GM18519 (cell line): Measurements from ENCODE around the gene FZD8.

Source experiments
- ATAC-seq: cut with Tn5 transposase; IDR thresholded peaks from one replicate; pipeline ENCODE4 v1.9.1; 2021; ENCODE audit warnings: mild to moderate bottlenecking, moderate library complexity; ENCODE audit not compliant: unreplicated experiment, low FRiP score

Gene FZD8

DNA sequence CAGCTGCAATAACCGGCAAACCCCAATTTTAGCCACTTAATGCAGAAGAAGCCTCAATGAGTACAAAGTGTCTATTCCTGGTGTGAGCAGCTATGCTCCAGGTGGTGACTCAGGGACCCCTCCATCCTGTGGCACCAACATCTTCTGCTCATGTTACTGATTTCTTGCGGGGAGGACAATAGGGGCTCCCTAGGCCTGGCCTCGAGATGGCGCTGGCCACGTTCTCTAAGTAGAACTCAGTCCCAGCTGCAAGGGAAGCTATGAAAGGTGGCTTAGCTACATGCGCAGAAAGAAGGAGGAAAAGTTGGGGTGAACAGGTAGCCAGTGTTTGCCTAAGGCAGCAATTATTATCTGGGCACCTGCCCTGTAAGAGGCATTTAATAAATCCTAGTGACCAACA, 30.3 kb downstream of the FZD8 start:
- no peak for ATAC-seq

DNA sequence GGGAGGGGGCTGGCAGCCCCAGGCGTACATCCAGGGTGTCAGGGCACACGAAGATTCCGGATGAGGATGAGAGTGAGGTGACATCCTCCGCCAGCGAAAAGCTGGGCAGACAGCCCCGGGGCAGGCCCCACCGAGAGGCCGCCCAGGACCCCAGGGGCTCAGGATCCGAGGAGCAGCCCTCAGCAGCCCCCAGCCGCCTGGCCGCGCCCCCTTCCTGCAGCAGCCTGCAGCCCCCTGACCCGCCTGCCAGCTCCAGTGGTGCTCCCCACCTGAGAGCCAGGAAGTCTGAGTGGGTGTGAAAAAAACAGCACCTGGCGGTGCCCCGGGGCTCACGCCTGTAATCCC, 33.8 kb downstream of the FZD8 start:
- no peak for ATAC-seq

- no peak for ATAC-seq
Measured at GRCh38 chr10:35607475-35608327, 34.4 kb downstream of the FZD8 start.

GRCh38 chr10:35606430-35606829, 35.7 kb downstream of the FZD8 start:
- no peak for ATAC-seq

DNA sequence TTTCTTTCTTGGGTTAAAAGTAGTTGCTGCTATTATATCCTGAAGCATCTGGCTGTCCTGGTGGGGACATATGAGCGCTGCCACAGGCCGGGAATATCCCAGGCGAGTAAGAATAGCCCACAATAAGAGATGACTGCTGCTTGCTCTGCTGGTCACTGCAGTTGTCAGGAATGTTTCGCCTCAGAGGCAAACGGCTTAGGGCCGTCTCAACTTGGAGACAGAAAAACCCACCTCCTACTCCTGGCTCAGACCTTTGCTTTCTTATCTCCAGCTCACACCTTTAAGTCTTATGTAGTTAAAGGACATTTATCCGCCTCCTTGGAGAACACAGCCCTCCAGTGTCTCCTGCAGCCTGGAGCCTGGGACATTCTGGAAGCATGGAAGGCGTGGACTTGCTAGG, 36.9 kb downstream of the FZD8 start, which contains the start of gene GJD4:
Gene GJD4, plus strand, starts transcription at position 151 of the 400 bp plus-strand sequence. Its CDS starts 227 bp downstream, at position 378.
- no peak for ATAC-seq

DNA sequence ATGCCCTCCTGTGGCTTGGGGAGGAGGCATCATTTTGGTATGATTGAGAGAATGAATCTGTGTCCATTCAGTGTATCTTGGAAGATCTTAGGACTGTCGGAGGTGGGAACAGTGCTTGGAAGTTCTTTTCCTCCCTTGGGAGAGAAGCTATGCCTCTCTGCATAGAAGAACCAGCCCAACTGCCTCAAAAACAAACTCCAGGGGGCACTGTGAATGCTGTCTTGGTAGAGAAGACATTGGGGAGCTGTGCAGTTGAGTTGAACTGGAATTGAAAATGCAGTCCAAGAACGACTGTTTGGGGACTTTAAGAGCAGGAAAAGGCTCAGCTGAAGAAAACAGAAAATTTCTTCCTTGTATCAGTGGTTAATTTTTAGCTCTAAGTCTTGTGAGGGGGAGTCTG, 41.9 kb downstream of the FZD8 start:
- ATAC-seq, result no peak

DNA sequence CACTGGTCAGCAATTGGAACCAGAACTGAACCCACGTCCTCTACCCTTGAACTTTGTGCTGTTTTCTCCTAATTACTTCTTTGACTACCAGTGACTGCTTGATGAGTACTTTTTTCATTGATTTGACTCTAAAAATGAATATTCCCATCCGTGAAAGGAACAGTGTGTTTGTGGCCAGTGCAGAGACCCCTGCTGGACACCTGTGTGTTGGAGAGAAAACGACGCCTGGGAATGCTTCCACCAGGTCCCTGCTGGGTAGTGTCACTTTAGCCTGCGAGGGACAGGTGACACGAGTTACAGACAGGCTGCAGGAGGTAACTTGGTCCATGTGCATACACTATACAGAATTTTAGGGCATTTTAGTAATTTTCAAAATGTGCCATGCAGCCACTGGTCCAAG, 43.7 kb downstream of the FZD8 start:
- no peak for ATAC-seq

DNA sequence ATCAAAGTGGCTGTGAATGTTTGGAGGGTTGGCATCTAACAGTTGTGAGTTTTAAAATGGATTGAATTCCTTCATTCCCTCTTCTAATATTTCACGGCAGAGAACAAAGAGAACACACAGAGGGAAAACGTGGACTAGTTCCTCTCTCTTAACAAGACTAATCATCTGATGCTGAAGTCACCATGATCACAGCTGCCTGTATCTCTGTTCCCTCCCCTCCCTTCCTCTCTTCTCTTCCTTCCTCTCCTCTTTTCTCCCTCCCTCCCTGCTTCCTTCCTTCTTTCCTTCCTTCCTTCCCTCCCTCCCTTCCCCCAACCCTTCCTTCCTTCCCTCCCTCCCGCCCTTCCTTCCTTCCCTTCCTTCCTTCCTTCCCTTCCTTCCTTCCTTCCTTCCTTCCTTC, 47.0 kb downstream of the FZD8 start:
- no peak for ATAC-seq

- ATAC-seq, result no peak
Measured at GRCh38 chr10:35594115-35595079, 47.7 kb downstream of the FZD8 start.

DNA sequence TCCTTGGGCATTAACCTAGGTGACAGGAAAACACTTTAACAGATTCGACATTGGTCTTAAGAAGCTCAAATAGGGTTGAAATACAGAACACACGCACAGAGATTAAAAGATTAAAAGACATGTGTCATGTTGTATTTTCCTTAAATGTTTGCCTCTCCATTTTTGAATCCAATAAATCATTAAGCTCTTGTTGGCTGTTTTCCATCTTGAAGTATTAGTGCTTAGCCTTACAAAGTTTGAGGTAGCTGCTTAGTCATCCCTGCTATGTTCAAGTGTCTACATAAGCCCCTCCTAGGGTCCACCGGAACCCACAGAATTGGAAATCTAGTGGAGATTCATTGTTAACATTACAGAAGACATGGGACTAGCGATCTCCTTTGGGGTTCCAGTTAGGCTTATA, 49.7 kb downstream of the FZD8 start:
- ATAC-seq, result no peak

- no peak for ATAC-seq
Measured at GRCh38 chr10:35588836-35589235, 53.3 kb downstream of the FZD8 start.
